ENCODE measurements around the gene TMEM101.
"Not testable (repeated sequence)": the region's sequence is repeated elsewhere in the genome, so short reads cannot be mapped to it uniquely, and the experiment has no call there.

Gene TMEM101

GRCh38 chr17:44023545-44024270, 8.9 kb upstream of the TMEM101 start:
- DNase-seq, result no peak

- no peak for DNase-seq
Observed at GRCh38 chr17:44022246-44022645, 7.5 kb upstream of the TMEM101 start.

- not testable (repeated sequence) for DNase-seq
Observed at GRCh38 chr17:44021227-44021626, 6.5 kb upstream of the TMEM101 start.

GRCh38 chr17:44014133-44014436, 678 bp downstream of the TMEM101 start:
- no peak for DNase-seq

GRCh38 chr17:44012874-44013273, 1.9 kb downstream of the TMEM101 start:
- DNase-seq, result no peak

GRCh38 chr17:44012391-44012790, 2.4 kb downstream of the TMEM101 start:
- no peak for DNase-seq

GRCh38 chr17:44011876-44012275, 2.9 kb downstream of the TMEM101 start:
- DNase-seq, result no peak

GRCh38 chr17:44010966-44011647, 3.7 kb downstream of the TMEM101 start:
- DNase-seq, result no peak

GRCh38 chr17:44008205-44008909, 6.4 kb downstream of the TMEM101 start:
- DNase-seq, result no peak

GRCh38 chr17:44007346-44008204, 7.2 kb downstream of the TMEM101 start:
- DNase-seq, result no peak

GRCh38 chr17:44006598-44007345, 8.0 kb downstream of the TMEM101 start:
- DNase-seq, result peak; percentile 97

- DNase-seq, result peak; percentile 24
Observed at GRCh38 chr17:44006272-44006597, 8.5 kb downstream of the TMEM101 start.

- peak; percentile 44 for DNase-seq
Observed at GRCh38 chr17:44005527-44006271, 9.1 kb downstream of the TMEM101 start.

GRCh38 chr17:44004761-44005526, 9.8 kb downstream of the TMEM101 start:
- peak; percentile 27 for DNase-seq

- DNase-seq, result no peak
Observed at GRCh38 chr17:44004077-44004760, 10.5 kb downstream of the TMEM101 start, which contains the start of gene NAGS. Gene NAGS, plus strand, starts transcription at chr17:44004622. Its CDS starts 42 bp downstream, at chr17:44004664.

GRCh38 chr17:44002141-44002848, 12.5 kb downstream of the TMEM101 start:
- DNase-seq, result no peak

GRCh38 chr17:44001461-44001920, 13.3 kb downstream of the TMEM101 start:
- no peak for DNase-seq

GRCh38 chr17:44000871-44001460, 13.8 kb downstream of the TMEM101 start:
- DNase-seq, result no peak

Data from activated naive CD4-positive, alpha-beta T cell treated with Interleukin-2 at 50 U/mL for 16 hours (primary cell).